ENCODE measurements around the gene LRRC59.

DNA sequence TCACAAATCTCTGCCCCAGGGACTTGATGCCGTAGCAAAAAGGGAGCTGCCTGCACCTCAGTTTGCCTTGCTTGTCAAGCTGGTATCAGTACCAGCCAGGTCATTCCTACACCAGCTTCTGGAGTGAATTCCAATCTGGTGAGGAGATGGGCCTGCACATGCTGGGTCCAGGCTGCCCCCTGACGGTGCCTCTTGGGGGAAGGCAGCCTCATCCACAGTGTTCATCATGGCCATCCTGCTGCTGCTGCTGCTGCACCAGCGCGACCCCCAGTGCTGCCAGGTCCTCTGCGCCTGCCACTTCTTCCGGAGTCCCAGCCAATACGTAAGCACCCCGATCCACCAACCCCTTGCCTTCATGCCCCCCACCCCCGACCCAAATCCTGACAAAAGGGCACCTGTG, 32.6 kb downstream of the LRRC59 start:
- TF ChIP-seq POLR2A (IDR thresholded peaks at IDR 0.05; ENCODE audit: borderline replicate concordance, extremely low read depth, insufficient read depth, insufficient read length) (no peak), FOSL1 (IDR thresholded peaks at IDR 0.05; ENCODE audit: low read depth) (no peak), YY1 (IDR thresholded peaks at IDR 0.05; ENCODE audit: extremely low read depth, insufficient replicate concordance, low read depth, low read length) (no peak), RAD21 (IDR thresholded peaks at IDR 0.05; ENCODE audit: low read depth) (no peak), JUND (IDR thresholded peaks at IDR 0.05) (no peak), POLR2AphosphoS5 (IDR thresholded peaks at IDR 0.05; ENCODE audit: low read depth, low read length) (no peak)
- TF ChIP-seq, protein P1, sequence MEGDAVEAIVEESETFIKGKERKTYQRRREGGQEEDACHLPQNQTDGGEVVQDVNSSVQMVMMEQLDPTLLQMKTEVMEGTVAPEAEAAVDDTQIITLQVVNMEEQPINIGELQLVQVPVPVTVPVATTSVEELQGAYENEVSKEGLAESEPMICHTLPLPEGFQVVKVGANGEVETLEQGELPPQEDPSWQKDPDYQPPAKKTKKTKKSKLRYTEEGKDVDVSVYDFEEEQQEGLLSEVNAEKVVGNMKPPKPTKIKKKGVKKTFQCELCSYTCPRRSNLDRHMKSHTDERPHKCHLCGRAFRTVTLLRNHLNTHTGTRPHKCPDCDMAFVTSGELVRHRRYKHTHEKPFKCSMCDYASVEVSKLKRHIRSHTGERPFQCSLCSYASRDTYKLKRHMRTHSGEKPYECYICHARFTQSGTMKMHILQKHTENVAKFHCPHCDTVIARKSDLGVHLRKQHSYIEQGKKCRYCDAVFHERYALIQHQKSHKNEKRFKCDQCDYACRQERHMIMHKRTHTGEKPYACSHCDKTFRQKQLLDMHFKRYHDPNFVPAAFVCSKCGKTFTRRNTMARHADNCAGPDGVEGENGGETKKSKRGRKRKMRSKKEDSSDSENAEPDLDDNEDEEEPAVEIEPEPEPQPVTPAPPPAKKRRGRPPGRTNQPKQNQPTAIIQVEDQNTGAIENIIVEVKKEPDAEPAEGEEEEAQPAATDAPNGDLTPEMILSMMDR (IDR thresholded peaks at IDR 0.05 in 2 of 3, conservative IDR thresholded peaks at IDR 0.05 in 1 of 3; ENCODE audit: borderline replicate concordance in 1 of 3, insufficient read depth in 1 of 3, low read depth in 2 of 3, low read length in 2 of 3): no peak
- TF ChIP-seq, protein P2, sequence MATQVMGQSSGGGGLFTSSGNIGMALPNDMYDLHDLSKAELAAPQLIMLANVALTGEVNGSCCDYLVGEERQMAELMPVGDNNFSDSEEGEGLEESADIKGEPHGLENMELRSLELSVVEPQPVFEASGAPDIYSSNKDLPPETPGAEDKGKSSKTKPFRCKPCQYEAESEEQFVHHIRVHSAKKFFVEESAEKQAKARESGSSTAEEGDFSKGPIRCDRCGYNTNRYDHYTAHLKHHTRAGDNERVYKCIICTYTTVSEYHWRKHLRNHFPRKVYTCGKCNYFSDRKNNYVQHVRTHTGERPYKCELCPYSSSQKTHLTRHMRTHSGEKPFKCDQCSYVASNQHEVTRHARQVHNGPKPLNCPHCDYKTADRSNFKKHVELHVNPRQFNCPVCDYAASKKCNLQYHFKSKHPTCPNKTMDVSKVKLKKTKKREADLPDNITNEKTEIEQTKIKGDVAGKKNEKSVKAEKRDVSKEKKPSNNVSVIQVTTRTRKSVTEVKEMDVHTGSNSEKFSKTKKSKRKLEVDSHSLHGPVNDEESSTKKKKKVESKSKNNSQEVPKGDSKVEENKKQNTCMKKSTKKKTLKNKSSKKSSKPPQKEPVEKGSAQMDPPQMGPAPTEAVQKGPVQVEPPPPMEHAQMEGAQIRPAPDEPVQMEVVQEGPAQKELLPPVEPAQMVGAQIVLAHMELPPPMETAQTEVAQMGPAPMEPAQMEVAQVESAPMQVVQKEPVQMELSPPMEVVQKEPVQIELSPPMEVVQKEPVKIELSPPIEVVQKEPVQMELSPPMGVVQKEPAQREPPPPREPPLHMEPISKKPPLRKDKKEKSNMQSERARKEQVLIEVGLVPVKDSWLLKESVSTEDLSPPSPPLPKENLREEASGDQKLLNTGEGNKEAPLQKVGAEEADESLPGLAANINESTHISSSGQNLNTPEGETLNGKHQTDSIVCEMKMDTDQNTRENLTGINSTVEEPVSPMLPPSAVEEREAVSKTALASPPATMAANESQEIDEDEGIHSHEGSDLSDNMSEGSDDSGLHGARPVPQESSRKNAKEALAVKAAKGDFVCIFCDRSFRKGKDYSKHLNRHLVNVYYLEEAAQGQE (IDR thresholded peaks at IDR 0.05; ENCODE audit: low read depth): no peak
